Suprapubic skin (tissue), 4 donors: ENCODE measurements around the gene DDB1.

Experiments
- POLR2A ChIP-seq, 2 donors: fragments of 450-650 bp; IDR thresholded peaks; one replicate each; pipeline ENCODE4 v1.6.1; 2017; ENCODE audit warnings: antibody characterized with exemption in 2 of 2, mild to moderate bottlenecking in 2 of 2, moderate library complexity in 2 of 2
- POLR2AphosphoS5 ChIP-seq, 3 donors: sonication (generic); formaldehyde crosslinking; IDR thresholded peaks; one replicate each; pipeline ENCODE4 v1.6.1; 2017; ENCODE audit warnings: antibody characterized with exemption in 3 of 3
- TF ChIP-seq, protein P1 (sequence below), 2 donors: fragments of 200-600 bp in 1 of 2; fragments of 450-650 bp in 1 of 2; sonication (generic) in 1 of 2; IDR thresholded peaks; one replicate each; pipeline ENCODE4 v1.5.1; 2016 to 2019; ENCODE audit warnings: antibody characterized with exemption in 2 of 2, mild to moderate bottlenecking in 1 of 2, moderate library complexity in 1 of 2

DNA sequence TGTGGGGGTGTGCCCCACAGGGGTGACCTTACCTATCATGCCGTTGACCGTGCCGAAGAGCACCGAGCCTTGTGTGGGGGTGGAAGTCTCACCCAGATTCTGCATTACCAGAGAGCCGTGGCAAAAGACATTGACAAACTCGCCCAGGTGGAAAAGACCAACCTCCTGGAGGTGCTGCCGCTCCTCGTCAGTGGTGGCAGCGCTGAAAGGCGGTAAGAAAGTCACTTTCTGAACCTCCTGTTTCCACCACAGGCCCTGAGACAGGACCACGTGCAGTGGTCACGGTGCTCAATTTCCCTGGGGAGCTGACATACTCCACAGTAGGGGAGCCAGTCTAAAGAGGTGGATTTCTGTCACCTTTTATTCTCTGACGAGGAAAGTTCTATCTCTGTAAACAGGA is 30.4 kb downstream of the DDB1 start:
- TF ChIP-seq, protein P1, sequence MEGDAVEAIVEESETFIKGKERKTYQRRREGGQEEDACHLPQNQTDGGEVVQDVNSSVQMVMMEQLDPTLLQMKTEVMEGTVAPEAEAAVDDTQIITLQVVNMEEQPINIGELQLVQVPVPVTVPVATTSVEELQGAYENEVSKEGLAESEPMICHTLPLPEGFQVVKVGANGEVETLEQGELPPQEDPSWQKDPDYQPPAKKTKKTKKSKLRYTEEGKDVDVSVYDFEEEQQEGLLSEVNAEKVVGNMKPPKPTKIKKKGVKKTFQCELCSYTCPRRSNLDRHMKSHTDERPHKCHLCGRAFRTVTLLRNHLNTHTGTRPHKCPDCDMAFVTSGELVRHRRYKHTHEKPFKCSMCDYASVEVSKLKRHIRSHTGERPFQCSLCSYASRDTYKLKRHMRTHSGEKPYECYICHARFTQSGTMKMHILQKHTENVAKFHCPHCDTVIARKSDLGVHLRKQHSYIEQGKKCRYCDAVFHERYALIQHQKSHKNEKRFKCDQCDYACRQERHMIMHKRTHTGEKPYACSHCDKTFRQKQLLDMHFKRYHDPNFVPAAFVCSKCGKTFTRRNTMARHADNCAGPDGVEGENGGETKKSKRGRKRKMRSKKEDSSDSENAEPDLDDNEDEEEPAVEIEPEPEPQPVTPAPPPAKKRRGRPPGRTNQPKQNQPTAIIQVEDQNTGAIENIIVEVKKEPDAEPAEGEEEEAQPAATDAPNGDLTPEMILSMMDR (IDR thresholded peaks at IDR 0.05): no peak
- TF ChIP-seq POLR2A (IDR thresholded peaks at IDR 0.05) (no peak), POLR2AphosphoS5 (IDR thresholded peaks at IDR 0.05) (no peak)
